GM13976 (cell line): Measurements from ENCODE around the gene HK1.
"Not testable (repeated sequence)": the region's sequence is repeated elsewhere in the genome, so short reads cannot be mapped to it uniquely, and the experiment has no call there.

ENCODE experiments used
- DNase-seq: peaks from one replicate; pipeline ENCODE4 v3.0.0; 2012; ENCODE audit warnings: low spot score
- CTCF ChIP-seq: IDR thresholded peaks from 2 replicates; pipeline ENCODE4 v1.5.1; 2012; ENCODE audit warnings: borderline replicate concordance, mild to moderate bottlenecking; ENCODE audit not compliant: insufficient read depth; ENCODE audit errors: extremely low read depth, missing control alignments, control extremely low read depth
- in situ Hi-C: fragments of 300-500 bp; cut with MboI; formaldehyde crosslinking; loops from one replicate; pipeline ENCODE4 v1.12.0; 2022; ENCODE audit warnings: low sequenced_read_pairs, mixed read lengths, inconsistent platforms; ENCODE audit not compliant: unreplicated experiment

Gene HK1

GRCh38 chr10:69292459-69292858 lies 14.2 kb downstream of the HK1 start:
- no peak for TF ChIP-seq CTCF
- no peak for DNase-seq
- in situ Hi-C loops = no loop called here

GRCh38 chr10:69295027-69295636 lies 16.8 kb downstream of the HK1 start:
- in situ Hi-C loops = no loop called here
- DNase-seq = no peak
- no peak for TF ChIP-seq CTCF

GRCh38 chr10:69303632-69304051 lies 25.3 kb downstream of the HK1 start:
- no peak for TF ChIP-seq CTCF
- DNase-seq = no peak
- in situ Hi-C loops = no loop called here

- TF ChIP-seq CTCF = no peak
- in situ Hi-C loops = no loop called here
- no peak for DNase-seq
Observed at GRCh38 chr10:69306421-69306820, 28.1 kb downstream of the HK1 start.

- no peak for DNase-seq
- TF ChIP-seq CTCF = no peak
- in situ Hi-C loops = no loop called here
Observed at GRCh38 chr10:69307434-69307833, 29.1 kb downstream of the HK1 start.

- in situ Hi-C loops, DNase-seq: not testable (repeated sequence)
Observed at GRCh38 chr10:69308304-69308703, 30.0 kb downstream of the HK1 start.

- in situ Hi-C loops = no loop called here
- TF ChIP-seq CTCF = no peak
- DNase-seq = no peak
Observed at GRCh38 chr10:69311309-69311708, 33.0 kb downstream of the HK1 start.

- no peak for TF ChIP-seq CTCF
- DNase-seq = no peak
- in situ Hi-C loops = no loop called here
Observed at GRCh38 chr10:69312528-69312927, 34.2 kb downstream of the HK1 start.
